ENCODE results near the gene CELA2B.
A peak's percentile ranks its signal among the peaks of the same experiment; 100 is the strongest.
"Not testable (repeated sequence)": the region's sequence is repeated elsewhere in the genome, so short reads cannot be mapped to it uniquely, and the experiment has no call there.

The CELA2B gene

DNA sequence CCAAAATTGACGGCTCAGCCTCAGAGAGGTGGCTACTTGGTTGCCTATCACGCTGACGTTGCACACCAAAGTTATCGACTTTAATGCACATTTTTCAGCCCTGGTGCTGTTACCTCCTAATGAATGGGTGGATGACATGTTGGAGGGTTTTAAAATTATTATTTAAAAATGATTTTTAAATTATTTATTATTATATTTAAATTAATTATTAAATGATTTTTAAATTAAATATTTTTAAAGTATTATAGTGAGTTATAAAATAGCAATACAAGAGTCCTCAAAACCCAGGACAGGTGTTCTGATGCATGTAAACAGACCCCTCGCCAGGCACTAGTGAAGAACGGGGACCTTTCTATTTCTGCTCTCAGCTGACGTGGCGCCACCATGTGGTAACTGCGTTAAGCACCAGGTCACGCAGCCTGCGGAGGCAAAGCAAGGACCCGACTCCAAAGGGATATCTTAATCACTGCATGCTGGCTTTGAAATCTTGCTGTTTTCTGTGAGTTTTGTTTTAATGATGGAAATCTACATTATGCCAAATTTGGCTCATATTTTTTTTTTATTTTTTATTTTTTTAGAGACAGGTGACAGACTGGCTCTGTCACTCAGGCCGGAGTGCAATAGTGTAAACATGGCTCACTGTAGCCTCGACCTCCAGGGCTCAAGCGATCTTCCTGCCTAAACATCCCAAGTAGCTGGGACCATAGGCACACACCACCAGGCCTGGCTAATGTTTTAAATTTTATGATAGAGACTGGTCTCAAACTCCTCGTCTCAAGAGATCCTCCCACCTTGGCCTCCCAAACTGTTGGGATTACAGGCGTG, 25.5 kb downstream of the CELA2B start:
- DNase-seq (ENCODE audit: low spot score), result peak; percentile 77

- no peak for DNase-seq (ENCODE audit: low spot score)
Observed at GRCh38 chr1:15504436-15504835, 28.5 kb downstream of the CELA2B start.

GRCh38 chr1:15506831-15507230, 30.9 kb downstream of the CELA2B start:
- no peak for DNase-seq (ENCODE audit: low spot score)

- no peak for DNase-seq (ENCODE audit: low spot score)
Observed at GRCh38 chr1:15507278-15507677, 31.4 kb downstream of the CELA2B start.

DNA sequence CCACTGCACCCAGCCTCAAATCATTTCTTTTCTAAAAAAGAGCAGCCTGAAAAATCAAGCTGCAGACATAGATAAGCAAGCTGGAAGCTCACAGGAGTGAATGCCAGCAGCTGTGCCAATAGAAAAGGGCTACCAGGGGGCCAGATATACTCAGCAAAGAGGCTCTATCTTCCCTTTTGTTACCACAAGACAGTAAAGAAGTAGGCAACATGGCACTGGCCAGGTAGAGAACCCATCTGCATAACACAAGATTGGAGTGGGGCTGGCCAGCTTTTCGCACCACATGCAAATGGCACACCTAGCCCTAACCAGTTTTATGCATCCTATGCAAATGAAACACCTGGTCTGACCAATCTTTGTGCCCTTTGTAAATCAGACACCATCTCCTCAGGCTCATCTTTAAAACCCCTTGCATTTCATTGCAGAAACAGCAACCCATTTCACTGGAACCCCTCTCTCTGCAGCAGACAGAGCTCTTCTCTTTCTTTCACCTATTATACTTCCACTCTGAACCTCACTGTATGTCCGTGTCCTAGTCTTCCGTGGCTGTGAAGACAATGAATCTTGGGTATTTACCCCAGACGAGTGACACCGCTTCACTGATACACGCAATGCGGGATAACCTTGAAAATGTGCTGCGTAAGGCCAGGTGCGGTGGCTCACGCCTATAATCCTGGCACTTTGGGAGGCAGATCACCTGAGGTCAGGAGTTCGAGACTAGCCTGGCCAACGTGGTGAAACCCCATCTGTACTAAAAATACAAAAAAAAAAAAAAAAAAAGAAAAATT, 33.0 kb downstream of the CELA2B start:
- DNase-seq (ENCODE audit: low spot score), result no peak

- no peak for DNase-seq (ENCODE audit: low spot score)
Observed at GRCh38 chr1:15509586-15509985, 33.7 kb downstream of the CELA2B start.

- DNase-seq (ENCODE audit: low spot score), result no peak
Observed at GRCh38 chr1:15510611-15511405, 34.9 kb downstream of the CELA2B start.

DNA sequence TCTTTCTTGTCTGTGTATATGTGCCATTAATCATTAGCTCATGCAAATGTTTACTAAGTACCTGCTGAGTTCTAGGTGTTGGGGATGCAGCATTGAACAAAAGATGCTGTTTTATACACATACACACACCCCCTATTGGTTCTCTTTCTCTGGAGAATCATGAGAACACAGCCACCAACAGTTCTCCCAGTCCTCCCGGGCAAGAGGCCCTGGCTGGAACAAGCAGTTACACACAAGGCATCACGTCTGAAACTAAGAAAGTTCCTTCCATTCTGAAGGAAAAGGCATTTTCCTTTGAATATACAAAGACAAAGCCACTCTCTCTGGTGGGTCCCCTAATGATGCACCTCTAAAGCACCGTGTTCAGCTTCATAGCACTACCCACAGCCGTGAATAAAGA, 37.3 kb downstream of the CELA2B start:
- no peak for DNase-seq (ENCODE audit: low spot score)

DNA sequence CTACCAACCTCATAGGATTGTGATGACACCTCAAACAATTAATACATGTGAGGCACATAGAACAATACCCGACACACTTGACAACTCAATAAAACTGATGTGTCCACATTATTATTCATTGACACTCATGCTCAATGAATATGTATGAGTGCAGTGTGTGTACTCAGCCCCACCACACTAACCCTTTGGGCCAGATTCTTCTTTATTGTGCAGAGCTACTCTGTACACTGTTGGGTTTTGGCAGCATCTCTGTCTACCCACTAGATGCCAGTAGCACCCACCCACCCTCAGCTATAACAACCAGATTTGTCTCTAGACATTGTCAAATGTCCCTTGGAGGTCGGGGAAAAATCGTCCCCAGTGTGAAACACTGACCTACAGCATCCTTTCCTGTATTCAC, 38.0 kb downstream of the CELA2B start:
- DNase-seq (ENCODE audit: low spot score), result no peak

DNA sequence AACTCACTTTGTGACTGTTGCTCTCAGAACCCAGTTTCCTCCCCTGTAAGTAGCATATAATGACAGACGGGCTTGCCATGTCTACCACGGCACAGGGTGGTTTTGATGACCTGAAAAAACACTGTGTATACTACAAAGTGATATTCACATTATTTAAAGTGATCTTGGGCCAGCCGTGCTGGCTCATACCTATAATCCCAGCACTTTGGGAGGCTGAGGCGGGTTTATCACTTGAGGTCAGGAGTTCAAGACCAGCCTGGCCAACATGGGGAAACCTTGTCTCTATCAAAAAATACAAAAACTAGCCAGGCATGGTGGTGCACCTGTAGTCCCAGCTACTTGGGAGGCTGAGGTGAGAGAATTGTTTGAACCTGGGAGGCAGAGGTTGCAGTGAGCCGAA, 38.7 kb downstream of the CELA2B start:
- DNase-seq (ENCODE audit: low spot score), result not testable (repeated sequence)

- DNase-seq (ENCODE audit: low spot score), result no peak
Observed at GRCh38 chr1:15515022-15515663, 39.2 kb downstream of the CELA2B start.

DNA sequence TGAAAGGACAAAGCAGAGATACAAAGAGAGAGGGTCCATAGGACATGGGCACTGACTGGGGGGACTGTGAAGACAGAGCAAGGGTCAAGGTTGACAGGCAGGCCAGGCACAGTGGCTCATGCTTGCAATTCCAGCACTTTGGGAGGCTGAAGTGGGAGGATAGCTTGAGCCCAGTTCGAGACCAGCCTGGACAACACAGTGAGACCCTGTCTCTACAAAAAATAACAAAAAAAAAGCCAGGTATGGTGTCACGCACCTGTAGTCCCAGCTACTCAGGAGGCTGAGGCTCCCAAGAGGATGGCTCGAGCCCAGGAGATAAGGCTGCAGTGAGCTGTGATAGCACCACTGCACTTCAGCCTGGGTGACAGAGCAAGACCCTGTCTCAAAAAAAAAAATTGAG, 43.7 kb downstream of the CELA2B start:
- no peak for DNase-seq (ENCODE audit: low spot score)

- DNase-seq (ENCODE audit: low spot score), result not testable (repeated sequence)
Observed at GRCh38 chr1:15521206-15521906, 45.5 kb downstream of the CELA2B start.

DNA sequence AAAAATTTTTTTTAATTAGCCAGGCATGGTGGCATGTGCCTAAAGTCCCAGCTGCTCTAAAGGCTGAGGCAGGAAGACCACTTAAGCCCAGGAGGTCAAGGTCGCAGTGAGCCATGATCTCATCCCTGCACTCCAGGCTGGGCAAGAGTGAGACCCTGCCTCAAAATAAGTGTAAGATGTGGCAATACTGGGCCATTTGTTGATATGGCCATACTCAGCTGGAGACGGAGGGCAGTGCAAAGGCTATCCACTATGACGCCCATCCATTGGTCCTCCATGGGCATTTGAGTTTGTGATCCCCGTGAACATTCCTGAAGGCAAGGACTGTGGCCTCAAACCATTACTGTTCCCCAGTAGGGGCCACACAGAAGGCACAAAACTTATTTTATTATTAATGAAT, 46.6 kb downstream of the CELA2B start:
- DNase-seq (ENCODE audit: low spot score), result no peak

DNA sequence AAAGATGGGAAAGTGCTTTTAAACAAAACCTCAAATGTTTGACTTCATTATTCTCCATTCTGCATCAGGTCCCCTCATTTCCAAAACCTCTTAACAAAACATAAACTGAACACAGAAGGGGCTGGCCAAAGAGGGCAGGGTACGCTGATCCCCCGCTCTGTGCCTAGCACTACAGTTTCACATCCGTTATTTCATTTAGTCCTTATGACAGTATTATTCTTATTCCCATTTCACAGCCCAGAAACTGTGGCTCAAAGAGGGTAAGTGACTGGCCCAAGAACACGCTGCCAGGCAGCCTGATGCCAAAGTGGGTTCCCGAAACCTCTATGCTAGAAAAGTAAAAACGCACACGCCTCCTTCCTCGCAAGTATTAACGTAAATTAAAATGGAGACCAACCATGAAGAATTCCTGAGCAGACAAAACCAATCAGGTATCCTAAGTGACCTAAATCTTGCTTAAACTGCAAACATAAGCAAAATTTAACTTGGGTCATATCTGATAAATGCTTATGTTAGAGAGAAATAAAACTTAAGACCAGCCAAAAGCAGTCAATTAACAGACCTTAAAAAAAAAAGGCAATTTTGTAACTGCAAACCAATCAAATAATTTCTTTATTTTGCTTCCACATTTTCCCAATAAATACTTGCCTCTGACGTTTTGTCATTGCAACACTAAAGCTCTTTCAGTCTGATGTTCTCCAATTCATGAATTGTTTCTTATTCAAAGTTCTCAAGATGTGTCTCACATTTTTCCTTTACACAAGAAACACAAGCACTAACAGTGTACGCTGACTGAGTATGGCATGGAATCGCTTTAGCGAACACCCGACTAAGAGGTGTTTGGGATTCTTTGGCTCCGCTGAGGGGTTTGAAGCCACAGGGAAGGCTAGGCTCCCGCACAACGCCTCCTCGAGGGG, 47.5 kb downstream of the CELA2B start:
- DNase-seq (ENCODE audit: low spot score), result no peak

- no peak for DNase-seq (ENCODE audit: low spot score)
Observed at GRCh38 chr1:15524021-15524282, 48.0 kb downstream of the CELA2B start, which contains the start of gene CASP9. Gene CASP9 (minus strand): TSS chr1:15524215. CDS start chr1:15524200, 15 bp downstream.

DNA sequence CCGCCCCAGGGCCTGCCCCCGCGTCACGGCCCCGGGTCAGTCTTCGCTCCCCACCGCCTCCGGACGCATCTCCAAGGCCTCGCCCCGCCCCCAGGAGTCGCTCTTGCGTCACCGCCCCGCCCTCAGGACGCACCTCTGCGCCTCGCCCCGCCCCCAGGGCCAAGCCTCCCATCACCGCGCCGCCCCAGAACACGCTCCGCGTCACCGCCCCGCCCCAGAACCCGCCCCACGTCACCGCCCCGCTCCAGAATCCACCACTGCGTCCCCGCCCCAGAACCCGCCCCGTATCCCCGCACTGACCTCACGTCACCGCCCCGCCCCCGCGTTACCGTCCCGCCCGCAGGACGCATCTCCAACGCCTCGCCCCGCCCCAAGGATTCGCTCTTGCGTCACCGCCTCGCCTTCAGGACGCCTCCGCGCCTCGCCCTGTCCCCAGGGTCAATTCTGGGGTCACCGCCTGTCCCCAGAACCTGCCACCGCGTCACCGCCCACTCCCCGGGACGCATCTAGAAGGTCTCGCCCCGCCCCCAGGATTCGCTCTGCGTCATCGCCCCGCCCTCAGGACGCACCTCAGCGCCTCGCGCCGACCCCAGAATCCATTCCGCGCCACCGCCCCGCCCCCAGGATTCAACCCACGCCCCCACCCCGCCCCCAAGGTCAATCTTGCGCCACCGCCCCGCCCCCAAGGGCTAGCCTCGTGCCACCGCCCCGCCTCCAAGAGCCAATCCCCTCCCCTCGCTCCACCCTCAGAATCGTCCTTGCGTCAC, 48.6 kb downstream of the CELA2B start:
- peak; percentile 91 for DNase-seq (ENCODE audit: low spot score)

GRCh38 chr1:15525050-15526020, 49.4 kb downstream of the CELA2B start:
- DNase-seq (ENCODE audit: low spot score), result peak; percentile 92

Data from HuH-7 (cell line).